ENCODE measurements around the gene XPNPEP2.

The XPNPEP2 gene

GRCh38 chrX:129749069-129749468 is 10.3 kb downstream of the XPNPEP2 start:
- DNase-seq (ENCODE audit: low read depth in 2 of 2) = no peak

- DNase-seq (ENCODE audit: low read depth in 2 of 2) = no peak
Measured at GRCh38 chrX:129750971-129751370, 12.2 kb downstream of the XPNPEP2 start.

GRCh38 chrX:129754056-129755024 is 15.6 kb downstream of the XPNPEP2 start:
- DNase-seq (ENCODE audit: low read depth in 2 of 2) = no peak

GRCh38 chrX:129755779-129756650 is 17.2 kb downstream of the XPNPEP2 start:
- DNase-seq (ENCODE audit: low read depth in 2 of 2) = no peak

GRCh38 chrX:129759576-129760061 is 20.8 kb downstream of the XPNPEP2 start:
- no peak for DNase-seq (ENCODE audit: low read depth in 2 of 2)

- DNase-seq (ENCODE audit: low read depth in 2 of 2) = no peak
Measured at GRCh38 chrX:129760155-129760554, 21.4 kb downstream of the XPNPEP2 start.

GRCh38 chrX:129760981-129761380 is 22.2 kb downstream of the XPNPEP2 start:
- no peak for DNase-seq (ENCODE audit: low read depth in 2 of 2)

- DNase-seq (ENCODE audit: low read depth in 2 of 2) = no peak
Measured at GRCh38 chrX:129761596-129761995, 22.8 kb downstream of the XPNPEP2 start.

- DNase-seq (ENCODE audit: low read depth in 2 of 2) = no peak
Measured at GRCh38 chrX:129762448-129762847, 23.7 kb downstream of the XPNPEP2 start.

GRCh38 chrX:129763666-129764065 is 24.9 kb downstream of the XPNPEP2 start:
- no peak for DNase-seq (ENCODE audit: low read depth in 2 of 2)

GRCh38 chrX:129768186-129768585 is 29.4 kb downstream of the XPNPEP2 start:
- DNase-seq (ENCODE audit: low read depth in 2 of 2) = no peak

GRCh38 chrX:129768586-129769466 is 30.0 kb downstream of the XPNPEP2 start:
- no peak for DNase-seq (ENCODE audit: low read depth in 2 of 2)

GRCh38 chrX:129769467-129770154 is 30.8 kb downstream of the XPNPEP2 start:
- DNase-seq (ENCODE audit: low read depth in 2 of 2) = peak; percentile 51 to 62

- no peak for DNase-seq (ENCODE audit: low read depth in 2 of 2)
Measured at GRCh38 chrX:129771266-129771995, 32.7 kb downstream of the XPNPEP2 start.

- no peak for DNase-seq (ENCODE audit: low read depth in 2 of 2)
Measured at GRCh38 chrX:129772796-129773431, 34.1 kb downstream of the XPNPEP2 start.

GRCh38 chrX:129773649-129774458 is 35.1 kb downstream of the XPNPEP2 start:
- DNase-seq (ENCODE audit: low read depth in 2 of 2) = no peak

- peak in 1 of 2 donors; percentile 66 for DNase-seq (ENCODE audit: low read depth in 2 of 2)
Measured at GRCh38 chrX:129777218-129778030, 38.6 kb downstream of the XPNPEP2 start.

Measured in stimulated activated CD4-positive, alpha-beta T cell treated with anti-CD3 and anti-CD28 coated beads, Interleukin-15, amount 100 ng/mL, for 48 hours (primary cell).